ENCODE data around the gene ELP5. TPM values are rescaled to one million over a fixed set of nuclear protein-coding genes. Genes with fewer than 3 reads are reported as not detected.

The ELP5 gene, protein sequence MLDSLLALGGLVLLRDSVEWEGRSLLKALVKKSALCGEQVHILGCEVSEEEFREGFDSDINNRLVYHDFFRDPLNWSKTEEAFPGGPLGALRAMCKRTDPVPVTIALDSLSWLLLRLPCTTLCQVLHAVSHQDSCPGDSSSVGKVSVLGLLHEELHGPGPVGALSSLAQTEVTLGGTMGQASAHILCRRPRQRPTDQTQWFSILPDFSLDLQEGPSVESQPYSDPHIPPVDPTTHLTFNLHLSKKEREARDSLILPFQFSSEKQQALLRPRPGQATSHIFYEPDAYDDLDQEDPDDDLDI
- 26.9 TPM for total RNA-seq

DNA sequence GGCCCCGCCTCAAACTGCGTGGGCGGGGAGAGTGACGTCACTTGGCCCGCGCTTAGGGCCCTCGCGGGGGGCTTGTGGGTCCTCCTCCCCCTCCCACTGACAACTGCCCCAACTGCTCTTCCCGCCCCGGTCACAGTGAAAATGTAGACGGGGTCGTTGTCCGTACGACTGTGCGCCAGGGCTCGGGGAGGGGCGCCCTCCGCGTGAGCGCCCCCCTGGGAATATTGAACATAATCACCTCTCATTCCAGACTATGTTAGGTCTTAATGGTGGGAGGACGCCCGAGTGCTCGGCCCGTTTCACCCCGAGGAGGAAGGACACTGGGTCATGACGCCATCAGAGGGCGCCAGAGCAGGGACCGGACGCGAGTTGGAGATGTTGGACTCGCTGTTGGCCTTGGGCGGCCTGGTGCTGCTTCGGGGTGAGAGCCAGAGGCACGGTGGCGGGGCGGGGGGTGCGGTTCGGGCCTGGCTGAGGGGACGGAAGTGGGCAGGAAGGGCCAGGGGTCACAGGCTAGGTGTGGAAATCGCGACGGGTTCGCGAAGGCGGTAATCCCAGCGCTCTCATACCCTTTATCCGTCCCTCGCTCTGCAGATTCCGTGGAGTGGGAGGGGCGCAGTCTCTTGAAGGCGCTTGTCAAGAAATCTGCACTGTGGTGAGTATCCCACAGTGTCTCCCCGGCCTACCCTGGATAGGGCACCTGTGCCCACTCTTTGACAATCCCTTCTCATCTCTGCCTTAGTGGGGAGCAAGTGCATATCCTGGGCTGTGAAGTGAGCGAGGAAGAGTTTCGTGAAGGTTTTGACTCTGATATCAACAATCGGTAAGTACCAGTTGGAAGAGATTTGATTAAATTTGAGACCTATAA lies at the start of gene ELP5:
ELP5 (plus strand) TSS at position 40 of the 868 bp plus-strand sequence; CDS start at position 376, 336 bp downstream.
- DNase-seq (ENCODE audit: low spot score in 2 of 2), result peak; percentile 82 to 90
- no peak for FAIRE-seq

DNA sequence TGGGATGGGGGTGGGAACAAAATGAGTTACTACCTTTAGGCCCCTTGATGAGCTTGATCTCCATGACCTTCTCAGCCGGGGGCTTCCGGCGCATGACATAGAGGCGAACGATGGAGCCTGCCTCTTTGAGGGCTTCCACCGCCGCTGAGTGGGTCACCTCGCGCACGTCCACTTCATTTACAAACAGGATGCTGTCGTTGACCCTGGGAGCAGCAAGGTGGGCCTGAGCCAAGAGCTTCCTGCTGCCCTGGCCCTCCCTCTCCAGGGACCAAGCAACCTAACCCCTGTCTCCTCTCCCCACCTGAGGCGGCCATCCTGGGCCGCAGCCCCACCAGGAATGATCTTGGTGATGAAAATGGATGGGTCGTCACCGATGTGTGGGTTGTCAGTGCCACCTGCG lies 48.6 kb upstream of the ELP5 start:
- FAIRE-seq (no peak), DNase-seq (ENCODE audit: low spot score in 2 of 2) (no peak)

DNA sequence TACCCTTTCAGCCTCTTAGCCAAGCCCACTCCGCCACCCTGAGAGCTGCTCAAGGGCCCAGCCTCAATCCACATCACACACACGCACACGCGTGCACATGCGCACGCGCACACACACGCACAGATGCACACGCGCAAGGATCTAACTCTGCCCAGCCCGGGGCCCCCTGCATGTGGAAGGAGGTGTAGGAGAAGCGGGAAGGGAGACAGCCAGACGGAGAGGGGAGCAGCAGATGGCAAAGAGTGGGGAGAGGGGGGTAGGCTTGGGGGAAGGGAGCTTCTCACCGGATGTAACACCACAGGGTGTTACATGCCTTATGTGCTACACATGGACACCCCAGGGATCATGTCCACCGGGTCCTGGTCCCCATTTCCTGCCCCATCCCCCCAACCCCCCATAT lies 47.7 kb upstream of the ELP5 start:
- FAIRE-seq (no peak), DNase-seq (ENCODE audit: low spot score in 2 of 2) (peak in 1 of 2 donors; percentile 46)

DNA sequence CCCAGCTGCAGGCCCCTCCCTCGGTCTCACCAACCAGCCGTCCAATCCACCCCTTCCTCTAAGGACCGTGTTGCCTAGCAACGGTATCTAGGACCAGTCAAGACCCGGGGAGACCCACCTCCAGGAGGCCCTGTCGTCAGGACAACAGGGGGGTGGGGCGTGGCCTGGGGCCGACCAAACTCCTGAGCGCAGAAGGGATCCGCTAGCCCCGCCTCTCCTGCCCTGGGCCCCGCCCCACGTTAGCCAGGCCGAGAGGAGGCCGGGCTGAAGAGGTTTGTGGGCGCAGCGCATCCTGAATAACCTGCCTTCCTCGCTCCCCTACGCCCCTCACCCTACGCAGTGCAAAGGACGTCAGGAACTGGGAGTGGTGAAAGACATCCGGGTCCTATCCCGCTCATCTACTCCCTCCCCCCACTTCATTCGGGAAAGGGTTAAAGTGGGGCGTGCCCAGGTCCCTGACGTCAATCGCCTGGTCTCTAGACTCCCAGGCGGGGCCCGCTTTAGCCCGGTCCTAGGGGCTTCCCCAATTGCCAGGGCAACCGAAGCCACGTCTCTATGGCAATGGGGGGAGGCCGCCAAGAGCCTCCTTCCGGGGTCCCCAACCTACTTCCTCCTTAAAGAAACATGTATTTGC lies 47.1 kb upstream of the ELP5 start:
- FAIRE-seq, result no peak
- DNase-seq (ENCODE audit: low spot score in 2 of 2), result peak; percentile 88 to 95

DNA sequence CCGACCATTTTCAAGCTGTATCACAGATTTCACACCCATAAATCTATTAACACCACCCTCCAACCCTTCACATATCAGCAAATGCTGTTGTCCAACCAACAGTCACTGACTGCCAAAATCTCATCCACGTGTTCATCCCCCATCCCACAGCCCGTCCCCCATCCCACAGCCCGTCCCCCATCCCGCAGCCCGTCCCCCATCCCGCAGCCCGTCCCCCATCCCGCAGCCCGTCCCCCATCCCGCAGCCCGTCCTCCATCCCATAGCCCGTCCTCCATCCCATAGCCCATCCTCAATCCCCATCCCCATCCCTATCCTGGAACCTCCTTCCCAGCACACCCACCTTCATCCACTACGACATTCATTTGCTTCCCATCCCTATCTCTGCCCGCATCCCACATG lies 46.5 kb upstream of the ELP5 start:
- no peak for DNase-seq (ENCODE audit: low spot score in 2 of 2)
- no peak for FAIRE-seq

DNA sequence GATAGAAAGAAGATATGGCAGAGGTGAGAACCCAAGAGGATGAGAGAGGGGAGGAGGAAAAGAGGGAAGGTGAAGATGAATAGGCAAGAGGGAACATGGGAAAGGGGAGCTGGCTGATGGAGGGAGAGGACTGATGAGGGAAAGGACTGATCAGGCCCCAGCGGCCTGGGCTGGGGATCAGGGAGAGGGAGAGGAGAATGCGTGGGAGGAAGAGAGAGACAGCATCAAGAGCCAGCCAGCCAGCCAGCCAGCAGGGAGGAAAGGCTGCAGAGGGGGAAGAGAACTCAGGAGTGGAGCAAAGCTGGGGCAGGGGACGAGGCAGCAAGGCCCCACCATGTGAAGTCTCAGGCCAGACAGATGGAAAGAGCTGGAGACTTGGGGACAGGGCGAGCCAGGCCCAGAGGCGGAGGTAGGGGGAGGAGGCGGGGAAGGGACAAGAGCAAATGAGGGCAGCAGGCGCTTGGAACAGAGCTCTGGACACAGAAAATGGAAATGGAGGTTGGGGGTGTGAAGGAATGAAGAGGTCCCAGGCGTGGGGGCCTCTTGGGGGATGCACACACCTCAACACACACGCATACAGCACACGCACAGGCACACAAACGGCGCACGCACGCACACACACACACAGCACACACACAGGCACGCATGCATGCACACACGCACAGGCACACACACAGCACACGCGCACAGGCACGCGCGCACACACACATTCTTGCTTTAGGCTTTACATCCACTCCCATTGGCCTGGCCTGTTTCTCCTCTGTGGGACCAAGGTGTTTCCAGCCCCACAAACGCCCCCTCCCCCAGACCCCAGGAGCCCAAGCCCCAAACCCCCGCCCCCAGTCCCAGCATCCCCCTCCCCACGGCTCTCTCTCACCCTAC lies 44.7 kb upstream of the ELP5 start:
- FAIRE-seq (no peak), DNase-seq (ENCODE audit: low spot score in 2 of 2) (no peak)

DNA sequence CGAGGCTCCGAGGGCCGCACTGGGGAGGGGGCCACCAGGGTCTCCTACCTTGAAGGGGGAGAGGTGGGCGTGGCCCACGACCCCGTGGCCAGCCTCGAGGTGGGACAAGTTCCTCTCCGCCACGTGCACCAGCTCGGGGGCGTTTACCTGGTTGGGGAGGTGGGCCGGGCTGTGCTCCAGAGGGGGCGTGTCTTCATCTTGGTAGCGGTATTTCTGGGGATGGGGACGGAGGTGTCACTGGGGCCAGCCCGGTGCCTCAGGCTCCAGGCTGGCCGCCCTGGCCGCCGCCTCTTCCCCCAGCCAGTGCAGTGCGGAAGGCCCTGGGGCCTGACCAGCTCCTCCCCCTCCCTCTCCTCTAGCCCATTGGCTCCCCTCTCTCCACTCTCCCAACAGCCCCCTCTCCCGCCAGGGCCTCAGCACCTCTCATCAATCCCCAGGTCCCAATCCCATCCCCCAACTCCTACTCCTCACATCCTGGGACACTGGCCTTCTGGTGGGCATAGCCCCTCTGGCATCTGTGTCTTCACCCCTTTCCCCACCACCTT lies 43.9 kb upstream of the ELP5 start:
- FAIRE-seq (no peak), DNase-seq (ENCODE audit: low spot score in 2 of 2) (no peak)

DNA sequence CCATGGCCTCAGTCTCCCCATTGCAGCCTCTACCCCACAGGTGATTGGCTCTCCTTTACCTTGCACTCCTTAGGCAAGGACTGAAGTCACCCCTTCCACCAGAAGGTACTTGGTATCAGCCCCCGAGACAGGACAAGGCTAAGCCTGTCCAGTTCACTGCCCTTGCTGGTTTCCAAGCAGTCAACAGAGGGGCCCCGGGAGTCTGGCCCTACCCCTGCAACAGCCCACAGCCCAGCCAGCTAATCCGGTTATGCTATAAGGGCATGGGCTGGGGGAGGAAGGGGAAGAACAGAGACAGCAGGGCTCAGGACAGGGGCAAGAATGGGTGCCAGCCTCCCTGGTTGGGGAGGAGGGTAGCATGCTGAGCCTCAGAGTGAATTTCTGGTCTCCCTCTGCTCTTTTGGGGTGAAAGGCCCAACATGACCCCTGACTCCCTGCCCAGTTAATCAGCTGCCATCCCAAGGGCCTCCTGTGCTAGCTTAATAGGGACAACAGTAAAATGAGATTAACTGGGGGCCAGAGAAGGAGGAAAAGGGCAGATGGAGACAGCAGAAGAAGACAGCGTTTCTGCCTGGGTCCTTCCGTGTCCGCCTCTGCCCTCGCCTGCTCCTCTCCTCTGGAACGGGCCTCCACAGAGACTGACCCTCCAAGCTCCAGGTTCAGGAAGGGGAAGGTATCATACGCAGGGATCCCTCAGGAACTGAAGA lies 43.1 kb upstream of the ELP5 start:
- FAIRE-seq, result no peak
- no peak for DNase-seq (ENCODE audit: low spot score in 2 of 2)

DNA sequence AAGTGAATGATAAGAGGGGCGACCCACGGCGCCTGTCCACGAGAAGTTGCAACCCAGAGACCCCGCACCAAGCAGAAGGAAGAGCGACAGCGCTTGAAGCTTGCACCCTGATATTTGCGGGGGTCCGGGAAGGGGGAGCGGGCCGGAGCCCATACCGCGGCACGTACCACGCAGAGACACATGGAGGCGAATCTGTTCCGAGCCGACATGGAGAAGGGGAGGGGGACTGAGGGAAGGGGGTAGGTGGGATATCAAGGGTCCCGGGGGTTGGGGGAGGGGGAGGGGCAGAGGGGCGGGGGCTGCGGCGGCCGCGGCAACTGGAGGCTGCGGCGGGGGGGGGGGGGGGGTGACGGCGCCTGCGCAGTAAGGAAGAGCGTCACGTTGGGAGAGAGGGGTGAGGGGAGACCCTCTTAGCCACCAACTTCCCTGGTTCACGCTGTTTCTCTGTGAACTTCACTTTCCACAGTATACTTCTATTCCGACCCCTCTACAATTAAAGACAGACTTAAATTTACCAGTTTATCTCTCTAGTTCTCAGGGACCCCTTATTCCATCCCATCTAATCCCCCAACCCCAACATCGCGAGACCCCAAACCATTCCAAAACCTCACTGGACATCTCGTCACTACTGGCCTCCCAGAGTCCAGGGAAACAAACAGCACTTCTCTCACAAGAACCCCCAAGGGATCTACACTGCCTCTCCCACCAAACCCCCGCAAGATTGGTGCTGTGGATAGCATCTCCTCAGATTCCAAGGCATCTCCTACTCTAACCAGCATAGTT lies 40.3 kb upstream of the ELP5 start:
- FAIRE-seq (no peak), DNase-seq (ENCODE audit: low spot score in 2 of 2) (no peak)

DNA sequence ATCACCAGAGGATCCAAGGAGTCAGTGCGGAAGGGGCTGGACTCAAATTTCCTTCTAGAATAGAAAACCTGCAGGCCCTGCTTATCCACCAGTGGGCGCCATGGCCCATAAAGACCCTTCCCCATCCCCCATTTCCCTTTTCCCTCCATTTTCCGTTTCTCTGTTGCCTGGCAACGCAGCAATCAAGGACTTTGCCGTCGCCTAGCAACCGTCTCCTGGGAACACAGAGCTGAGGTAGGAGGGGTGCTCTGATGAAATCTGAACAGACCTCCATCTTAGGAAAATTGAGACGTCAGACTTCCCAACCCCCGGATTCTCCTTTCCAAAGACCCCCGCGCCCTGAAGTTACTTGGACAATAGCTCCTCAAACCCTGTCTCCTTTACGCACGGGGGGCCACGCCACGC lies 38.1 kb upstream of the ELP5 start:
- peak; percentile 70 for DNase-seq (ENCODE audit: low spot score in 2 of 2)
- FAIRE-seq, result no peak

DNA sequence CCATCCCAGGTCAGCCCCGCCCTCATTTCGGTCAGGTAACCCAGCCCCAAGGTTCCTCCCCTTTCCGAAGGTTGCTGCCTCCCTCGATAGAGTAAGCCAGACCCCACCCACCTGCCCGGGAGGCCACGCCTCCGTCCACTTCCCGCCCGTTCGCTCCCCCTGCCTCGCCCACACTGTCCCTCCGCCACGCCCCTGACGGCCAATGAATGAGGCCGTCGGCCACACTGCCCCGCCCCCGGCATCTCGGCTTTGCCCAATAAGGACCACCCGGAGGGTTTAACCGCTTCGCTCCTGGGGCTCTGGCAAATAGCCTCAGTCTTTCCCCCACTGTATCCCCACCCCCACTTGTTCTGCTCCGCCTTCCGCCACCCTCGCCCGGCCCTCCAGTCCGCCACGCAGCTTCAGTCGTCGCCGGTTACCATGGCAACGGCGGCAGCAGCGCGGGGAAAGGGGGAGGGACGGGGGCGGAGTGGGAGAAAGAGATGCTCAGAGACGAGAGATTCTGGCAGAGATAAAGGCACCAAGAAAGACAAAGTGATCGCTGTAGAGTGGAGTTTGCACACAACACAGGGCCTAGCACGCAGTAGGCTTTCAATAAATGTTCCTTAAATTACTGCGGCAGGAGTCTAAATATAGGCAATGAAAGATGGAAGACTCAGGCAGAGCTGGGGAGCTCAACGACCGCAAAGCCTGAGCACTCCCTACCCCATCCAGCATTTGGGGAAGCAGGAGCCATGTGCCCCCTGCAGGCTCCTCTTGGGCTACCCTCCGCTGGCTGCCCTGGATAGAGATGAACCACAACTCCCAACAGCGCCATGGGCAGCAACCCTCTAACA lies 37.5 kb upstream of the ELP5 start:
- FAIRE-seq (peak; percentile 30), DNase-seq (ENCODE audit: low spot score in 2 of 2) (peak; percentile 95 to 97)

DNA sequence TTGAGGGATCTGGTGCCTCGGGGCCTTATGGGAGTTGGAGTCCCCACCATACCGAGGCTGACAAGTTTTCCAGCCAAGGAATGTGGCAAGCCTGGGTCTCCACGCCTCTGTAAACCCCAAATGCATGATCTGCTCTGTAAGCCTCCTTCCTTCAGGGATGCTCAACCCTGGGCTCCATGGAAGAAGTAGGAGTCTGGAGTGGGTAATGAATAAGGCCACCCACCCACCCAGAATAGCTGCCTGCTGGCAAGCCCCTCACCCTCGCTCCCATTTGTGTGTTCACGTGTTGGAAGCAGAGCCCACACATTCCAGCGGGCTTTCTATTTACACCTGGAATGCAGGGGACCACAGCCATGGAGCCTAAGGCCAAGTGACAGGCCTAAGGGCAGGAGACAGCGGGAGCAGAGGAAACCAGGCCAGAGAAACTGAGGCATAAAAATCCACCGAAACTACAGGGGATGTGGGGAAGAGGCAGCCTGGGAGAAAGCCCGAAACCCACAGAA lies 36.8 kb upstream of the ELP5 start:
- DNase-seq (ENCODE audit: low spot score in 2 of 2), result no peak
- no peak for FAIRE-seq

DNA sequence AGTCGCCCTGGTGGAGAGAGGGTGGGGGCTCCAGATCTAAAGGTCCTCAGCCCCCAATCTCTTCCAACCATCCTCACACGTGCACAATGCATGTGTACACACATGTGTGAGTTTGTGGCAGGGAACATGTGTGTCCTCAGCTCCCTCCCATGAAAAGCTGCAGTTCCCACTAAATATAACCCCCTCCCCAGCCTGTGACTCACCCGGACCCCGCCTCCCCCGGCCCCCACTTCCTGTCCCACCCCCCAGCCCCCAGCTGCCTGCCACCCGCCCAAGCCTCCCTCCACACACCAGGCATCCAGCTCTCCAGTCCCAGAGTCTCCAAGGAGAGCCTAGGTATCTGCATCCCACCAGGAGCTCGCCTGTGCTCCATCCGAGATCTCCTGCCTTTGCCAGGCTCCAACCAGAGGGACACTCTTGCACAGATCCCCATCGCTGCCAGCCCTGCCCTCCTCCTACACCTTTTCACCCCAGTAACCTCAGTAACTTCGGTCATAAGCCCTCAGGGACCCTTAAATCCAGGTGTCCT lies 36.3 kb upstream of the ELP5 start:
- DNase-seq (ENCODE audit: low spot score in 2 of 2) (no peak), FAIRE-seq (no peak)

DNA sequence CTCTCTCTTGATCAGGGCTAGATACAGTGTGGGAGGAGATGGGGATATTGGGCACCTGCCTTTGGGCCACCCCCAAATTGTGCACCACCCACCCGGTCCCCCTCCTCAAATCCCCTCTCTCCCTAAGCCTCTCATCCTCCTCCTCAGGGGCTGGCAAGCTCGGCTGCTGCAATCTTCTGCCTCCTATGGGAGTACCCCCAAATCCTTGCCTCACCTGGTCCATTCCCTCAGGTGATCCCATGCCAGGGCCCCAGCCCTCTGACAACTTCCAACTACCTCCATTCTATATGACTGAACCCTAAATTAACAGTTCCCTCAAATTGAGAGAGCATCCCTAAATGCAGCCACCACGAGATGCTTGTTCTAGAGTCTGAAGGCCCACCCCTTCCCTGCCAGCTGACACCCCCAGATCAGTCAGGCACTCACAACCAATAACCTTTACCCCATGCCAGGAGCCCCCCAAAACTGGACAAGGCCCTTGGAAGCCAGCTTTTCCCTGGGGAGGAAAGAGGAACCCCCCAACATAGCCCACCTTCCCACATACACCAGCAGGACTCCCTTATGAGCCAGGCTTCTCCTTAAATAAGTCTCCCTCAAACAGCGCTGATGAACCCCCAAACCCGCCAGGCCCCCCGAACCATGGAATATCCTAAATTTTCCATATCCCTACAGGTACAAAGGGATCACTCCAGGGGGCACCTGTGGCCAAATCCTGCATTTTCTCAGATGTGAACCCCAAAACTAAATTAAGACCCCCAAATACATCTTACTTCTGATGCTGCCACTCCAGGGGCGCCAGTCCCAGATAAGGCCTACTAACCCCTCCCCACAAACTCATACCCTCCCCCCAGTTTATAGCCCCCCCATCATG lies 35.5 kb upstream of the ELP5 start:
- DNase-seq (ENCODE audit: low spot score in 2 of 2) (no peak), FAIRE-seq (no peak)

DNA sequence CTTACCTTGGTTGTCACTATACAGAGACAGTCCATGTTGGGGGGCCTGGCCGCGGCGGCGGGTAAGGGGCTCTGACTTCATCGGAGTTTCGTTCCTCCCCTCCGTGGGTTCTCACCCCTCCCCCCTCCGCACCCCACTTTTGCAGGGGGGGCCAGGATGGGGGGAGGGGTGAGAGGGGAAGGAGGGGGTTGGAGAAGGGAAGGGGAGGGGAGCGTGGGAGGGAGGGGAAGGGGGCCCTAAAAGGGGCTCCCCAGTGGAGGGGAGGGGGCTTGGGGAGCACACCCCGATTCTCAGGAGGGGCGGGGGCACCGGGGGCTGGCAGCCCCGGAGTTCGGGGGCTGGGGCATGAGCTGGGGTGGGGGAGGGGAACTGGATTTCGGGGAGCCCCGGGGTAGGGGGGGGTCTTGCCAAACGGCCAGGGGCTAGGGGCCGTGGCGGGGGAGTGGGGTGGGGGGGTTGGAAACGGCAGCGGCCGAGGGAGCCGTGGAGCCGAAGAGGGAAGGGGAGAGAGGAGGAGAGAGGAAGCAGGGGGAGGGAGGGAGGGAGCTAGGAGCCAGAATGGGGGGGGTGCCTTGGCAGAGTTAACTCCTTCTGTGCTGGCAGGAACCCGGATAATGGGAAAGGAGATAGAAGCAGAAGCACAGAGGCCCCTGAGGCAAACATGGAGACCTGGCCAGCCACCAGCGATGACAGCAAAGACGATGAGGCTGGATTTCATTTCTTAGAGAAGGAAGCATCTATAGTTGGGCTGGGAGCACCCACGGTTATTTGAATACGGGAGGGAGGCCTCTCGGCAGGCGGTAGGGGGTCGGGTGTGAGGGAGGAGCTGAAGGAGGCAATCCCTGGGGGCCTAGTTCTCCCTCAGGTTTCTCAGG lies 34.7 kb upstream of the ELP5 start:
- FAIRE-seq (no peak), DNase-seq (ENCODE audit: low spot score in 2 of 2) (peak in 1 of 2 donors; percentile 58)
